NCI-H1417 (cell line): Measurements from ENCODE around the gene MOGAT1.

Source experiments
- DNase-seq, 3 experiments: peaks; one replicate each; lab custom pipeline; 2025; lab: John Stamatoyannopoulos, UW

Gene MOGAT1, protein sequence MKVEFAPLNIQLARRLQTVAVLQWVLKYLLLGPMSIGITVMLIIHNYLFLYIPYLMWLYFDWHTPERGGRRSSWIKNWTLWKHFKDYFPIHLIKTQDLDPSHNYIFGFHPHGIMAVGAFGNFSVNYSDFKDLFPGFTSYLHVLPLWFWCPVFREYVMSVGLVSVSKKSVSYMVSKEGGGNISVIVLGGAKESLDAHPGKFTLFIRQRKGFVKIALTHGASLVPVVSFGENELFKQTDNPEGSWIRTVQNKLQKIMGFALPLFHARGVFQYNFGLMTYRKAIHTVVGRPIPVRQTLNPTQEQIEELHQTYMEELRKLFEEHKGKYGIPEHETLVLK

DNA sequence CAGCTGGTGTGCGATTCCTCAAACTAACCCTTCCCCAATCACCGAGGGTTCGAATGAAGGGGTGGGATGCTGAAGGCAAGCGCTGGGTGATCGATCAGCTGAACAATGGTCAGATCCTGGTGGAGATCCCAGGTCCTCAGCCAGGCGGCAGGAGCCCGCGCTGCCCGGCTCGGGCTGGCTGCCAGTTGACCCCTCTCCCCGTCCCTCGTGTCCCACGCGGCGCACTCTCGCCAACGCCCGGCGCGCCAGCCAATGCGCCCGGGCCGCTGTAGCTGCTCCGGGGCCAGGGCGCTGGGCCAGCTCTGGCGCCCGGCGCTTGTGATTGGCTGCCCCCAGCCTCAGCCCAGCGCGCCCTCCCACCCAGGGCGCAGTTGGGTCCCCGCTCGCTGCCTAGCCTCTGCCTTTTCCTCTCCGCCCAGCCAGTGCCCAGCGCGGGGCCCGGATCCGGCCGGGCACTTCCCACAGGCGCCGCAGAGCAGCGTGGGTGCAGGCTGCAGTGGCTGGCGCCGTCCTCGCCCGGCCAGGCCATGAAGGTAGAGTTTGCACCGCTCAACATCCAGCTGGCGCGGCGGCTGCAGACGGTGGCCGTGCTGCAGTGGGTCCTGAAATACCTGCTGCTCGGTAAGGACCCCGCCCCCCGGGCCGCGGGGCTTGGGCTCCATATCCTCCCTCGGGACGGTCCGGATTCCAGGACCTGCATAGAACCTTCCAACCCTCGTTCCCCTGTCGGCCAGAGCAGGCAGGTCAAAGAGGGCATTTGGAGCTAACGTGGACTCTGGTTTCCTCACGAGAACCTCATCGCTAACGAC, at the start of gene MOGAT1:
Gene MOGAT1 (plus strand): TSS at position 400 of the 809 bp plus-strand sequence. CDS start 128 bp downstream, at position 528.
- DNase-seq, result peak in 2 of 3 experiments; percentile 30 to 34

DNA sequence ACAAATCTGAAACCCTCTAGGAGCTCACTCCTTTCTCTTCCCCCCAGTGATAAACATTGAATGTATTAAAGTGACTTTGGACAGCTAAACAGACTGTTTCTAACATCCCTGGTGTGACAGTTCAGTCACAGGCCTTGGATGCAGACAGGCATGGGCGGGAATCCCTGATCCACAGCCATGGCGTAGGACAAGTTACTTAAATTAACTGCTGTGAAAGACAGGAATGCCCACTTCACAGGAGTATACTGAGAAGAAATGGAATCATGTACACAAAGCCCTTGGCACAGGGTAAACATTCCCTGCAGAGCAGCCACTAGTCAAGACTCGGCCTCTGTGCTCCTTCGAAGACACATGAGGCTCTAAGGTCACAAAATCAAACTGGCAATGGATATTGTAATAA, 49.6 kb upstream of the MOGAT1 start:
- DNase-seq, result peak in 1 of 3 experiments; percentile 29

DNA sequence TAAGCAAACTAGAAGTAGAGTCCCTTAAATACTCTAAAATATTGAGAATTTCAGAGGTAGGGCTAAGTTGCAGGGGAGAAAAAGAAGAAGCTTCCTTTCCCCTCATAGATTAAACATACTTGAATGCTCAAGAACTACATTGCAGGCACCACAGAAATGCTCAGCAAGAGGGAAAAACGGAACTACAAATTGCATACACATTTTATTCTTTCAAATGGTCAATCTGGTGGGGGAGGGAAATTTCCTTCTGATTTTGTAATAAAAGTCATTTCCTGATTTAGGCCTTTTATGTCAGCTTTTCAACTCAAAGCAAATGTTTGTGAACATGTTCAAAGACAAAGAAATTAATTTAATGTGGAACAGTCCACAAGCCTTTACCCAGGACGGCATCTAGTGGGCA, 48.5 kb upstream of the MOGAT1 start:
- no peak for DNase-seq

DNA sequence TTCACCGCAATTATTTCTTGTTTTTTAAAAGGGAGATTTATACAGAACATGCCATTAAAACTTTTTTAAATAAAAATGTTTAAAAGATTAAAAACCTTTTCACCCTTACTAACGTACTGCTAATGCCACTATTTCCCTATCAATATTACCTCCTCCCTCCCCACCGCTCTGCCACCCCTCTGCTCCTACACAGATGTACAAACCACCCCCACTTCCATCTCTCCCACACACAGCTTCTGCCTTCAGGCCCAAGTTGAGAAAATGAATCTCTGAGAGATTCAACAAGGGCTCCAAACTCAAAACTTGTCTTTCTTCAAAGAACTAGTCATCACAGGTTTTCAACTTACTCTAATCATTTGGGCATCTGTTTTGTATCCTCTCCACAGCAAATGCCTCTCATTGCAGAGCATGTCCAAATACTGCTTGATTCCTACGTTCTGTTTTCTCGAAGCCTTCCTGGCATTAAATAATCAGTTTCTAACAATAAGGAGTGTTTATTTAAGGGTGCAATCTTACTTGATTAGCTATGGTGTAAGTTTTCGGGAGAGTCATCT, 47.6 kb upstream of the MOGAT1 start:
- DNase-seq, result no peak

DNA sequence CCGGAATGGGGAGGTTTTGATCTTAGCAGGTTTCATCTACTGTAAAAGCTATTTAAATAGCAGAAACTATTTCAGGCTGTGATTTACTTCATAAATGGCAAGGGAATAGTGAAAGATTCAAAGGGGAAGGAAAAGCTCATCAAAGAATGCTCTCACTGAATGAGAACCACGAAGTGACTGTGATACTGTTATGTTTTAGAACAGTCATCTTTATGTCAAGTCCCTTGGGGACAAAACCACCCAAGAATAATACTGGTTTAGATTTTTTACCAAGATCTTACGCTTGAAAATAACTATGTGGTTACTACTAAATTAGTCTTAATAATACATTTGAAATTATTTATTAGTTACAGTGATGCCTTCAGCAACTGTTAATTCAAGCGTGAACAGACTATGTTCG, 43.7 kb upstream of the MOGAT1 start:
- DNase-seq, result no peak

DNA sequence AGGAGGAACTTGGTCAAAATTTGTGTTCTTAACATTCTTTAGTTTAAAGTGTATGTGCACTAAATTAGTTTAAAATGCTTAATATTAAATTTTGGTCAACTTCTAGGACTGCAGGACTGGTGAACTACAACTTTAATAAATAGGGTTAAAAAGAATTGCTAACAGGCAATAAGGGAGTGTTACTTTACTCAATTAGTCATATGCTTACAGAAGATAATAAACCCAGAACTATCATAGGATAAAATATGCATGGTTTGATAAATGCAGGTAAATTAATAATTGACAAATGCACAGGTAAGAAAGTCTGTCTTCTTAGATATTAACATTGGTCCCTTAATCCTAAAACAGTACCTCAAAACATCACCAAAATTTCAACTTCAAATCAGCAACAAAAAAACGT, 36.2 kb upstream of the MOGAT1 start:
- no peak for DNase-seq

DNA sequence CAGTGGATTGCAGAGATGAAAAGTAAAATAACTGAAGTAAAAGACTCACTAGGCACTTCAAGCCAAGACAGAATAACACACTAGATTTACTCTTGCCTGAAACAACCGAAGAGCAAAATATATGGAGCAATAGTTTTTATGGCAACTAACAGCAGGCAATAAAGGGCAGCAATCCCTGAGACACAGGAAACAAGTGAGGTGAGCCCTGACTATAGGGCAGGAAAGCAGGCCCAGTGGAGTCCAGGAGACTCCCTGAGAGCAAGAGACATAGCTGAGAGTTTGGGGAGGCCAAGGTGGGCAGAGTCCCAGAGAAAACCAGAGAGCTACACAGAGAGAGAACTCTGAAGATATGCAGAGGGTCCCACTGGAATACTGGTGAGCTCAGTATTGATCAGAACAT, 34.4 kb upstream of the MOGAT1 start:
- DNase-seq, result no peak

DNA sequence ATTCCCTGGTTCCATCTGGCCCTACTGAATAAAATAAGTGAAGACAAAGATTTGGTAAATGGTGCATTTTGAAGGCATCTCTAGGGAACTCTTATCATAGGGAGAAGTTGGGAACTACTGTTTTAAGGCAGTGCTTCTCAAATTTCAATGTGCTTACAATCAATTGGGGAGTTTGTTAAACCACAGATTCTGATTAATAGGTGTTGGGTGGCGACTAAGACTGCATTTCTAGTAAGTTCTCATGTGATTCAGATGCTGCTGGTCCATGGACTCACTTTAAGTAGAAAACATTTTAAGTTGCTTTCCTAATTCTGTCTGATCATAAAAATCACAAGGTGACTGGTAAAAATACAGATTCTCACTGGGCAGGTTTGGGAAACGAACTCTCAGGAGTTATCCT, 30.1 kb upstream of the MOGAT1 start:
- DNase-seq, result no peak

DNA sequence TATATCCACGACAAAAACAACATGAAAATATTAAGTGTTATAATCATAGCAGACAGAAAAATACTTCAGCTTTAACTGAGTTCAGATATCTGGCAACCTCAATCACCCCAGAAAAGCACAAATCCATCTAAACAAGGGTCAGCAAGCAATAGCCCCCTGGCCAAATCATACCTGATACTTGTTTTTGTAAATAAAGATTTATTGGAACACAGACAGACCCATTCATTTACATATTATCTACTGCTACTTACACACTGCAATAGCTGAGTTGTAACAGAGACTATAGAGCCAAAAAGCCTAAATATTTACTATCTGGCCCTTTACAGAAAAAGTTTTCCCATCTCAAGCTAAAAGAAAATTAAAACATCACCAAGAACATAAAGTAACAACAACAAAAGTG, 28.3 kb upstream of the MOGAT1 start:
- no peak for DNase-seq

DNA sequence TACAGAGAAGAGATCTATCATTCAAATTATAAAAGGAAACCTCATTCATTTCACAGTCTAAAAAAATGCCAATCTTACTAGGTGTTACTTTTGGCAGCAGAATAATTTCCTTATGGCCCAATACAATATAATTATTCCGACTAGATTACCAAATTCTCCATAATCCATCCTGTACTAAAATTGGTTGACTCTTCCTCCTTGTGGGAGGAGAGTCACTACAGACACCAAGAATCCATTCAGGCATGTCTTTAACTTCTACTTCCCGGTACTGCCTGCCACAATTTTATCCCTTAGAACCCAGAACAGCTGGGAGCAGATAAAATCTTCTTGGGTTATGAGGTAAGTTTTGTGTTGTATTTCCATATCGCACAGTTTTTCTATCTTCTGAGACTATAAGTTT, 25.4 kb upstream of the MOGAT1 start:
- DNase-seq, result no peak

DNA sequence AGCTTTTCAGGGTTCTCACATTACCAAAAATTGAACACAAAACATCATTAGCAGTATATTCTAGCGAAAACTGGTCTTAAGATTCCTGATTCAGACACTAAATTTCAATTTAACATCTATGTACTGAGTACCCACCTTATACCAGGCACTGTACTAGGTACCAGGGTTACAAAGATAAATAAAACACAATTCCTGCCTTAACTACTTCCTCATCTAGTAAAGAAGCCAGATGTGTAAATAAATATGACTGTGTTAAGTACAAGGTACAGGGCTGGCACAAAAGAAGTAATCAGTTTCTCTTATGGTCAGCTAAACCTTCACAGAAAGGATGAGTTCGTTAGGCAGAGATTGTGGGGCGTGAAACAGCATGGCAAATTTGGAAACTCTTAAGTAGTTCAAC, 21.7 kb upstream of the MOGAT1 start:
- DNase-seq, result no peak

DNA sequence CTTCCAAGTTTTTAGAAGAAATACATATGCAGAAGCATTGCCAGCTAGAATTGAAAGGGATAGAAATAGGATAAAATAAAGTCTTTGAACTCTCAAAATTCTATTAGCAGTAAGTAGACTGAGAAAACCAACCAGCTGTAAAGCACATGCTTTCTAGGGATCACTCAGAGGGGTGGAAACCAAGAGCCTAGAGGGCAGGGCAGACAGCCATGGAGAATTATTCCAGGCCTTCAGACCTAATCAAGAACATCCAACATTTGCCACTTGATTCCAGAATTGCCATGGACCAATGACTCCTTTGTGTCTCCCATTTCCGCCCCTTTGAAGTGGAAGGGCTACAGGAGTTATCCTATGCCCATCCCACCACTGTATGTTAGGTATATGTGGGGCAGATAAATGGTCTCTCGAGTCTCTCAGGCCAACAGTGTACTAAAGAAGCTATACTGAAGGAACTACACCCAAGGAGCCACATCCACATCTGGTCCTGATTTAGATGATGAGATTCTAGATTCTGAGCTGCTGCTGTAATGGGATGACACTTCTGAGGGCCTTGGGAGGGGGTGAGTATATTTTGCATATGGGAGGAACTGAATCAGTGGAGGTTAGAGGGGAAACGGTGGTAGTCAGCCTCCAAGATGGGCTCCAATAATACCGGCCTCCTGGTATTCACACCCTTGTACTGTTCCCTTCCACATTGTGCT, 19.6 kb upstream of the MOGAT1 start:
- no peak for DNase-seq

DNA sequence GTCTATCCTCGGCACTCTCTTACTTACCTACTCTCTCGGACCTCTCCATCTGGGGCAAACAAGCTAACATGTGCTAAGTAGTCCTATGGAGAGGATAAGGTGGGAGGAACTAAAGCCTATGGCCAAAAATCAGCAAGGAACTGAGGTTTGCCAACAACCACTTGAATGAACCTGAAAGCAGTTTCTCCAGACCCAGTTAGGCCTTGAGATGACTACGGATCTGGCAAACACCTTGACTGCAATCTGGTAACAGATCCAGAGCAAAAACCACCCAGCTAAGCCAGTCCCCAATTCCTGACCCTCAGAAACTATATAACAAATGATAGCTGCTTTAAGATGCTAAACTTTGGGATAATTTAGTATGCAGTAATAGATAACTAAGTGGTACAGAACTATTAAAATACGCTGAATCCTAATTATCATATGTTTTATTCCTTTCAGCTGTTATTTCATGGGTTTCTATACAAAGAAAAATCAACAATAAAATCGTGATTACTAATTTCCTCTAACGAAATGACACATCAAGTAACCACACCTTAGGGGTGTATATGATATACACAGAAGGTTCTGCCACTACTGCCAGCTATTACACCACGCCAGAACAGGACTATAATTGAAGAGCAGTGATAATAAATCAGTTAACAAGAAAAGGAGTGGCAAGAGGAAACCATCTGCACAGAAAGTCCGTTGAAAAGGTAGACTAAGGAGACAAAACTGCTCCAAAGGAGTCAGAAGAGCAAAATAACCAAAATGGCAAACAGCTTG, 18.8 kb upstream of the MOGAT1 start:
- DNase-seq, result peak in 1 of 3 experiments; percentile 55

DNA sequence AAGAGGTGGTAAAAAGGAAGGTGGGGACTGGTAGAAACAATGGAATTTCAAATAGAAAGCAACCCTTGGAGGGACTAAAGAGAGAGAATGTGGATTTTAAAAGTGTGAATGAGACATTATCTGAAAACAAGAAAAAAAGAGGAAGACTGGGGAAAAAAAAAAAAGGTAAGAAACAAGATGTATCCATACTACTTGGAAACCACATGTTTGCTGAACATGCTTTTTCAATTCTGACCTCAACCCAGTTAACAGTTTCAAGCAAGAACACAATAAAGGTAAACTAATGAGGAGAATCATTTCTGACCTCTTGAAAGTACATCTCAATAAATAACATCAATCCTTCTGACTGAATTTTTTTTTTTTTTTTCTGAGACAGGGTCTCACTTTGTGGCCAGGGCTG, 18.2 kb upstream of the MOGAT1 start:
- DNase-seq, result no peak

DNA sequence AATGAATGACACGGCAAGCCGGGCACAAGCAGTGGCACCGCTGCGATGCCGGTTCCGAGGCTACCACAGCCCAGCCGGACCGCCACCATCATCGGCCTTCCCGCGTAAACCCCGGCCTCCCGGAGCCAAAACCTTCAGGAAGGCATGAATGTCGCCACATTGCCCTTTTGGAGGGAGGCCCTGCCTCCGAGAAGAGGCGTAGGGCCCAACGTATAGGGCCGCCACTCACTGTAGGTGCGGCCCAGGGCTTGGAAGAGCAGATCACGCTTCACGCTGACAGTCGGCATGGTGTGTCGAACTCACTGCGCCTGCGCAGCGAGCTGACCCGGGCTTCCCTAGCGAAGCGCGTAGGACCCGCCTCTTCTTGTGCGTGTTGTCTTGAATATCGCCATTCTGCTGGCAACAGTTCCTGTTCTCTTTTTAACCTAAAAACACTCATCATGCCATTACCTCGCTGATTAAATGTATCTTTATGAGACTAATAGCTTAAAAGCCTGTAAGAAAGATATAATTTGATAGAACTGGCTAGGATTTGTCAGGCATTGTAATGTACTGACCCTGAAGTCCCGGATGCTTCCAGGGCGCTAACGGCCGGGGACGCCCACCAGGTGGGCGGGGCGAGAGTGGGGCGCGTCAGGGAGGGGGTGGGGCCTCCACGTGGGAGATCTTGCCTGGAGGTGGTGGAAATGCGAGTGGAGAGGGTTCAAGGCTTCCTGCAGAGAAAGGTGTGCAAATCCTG, 15.5 kb upstream of the MOGAT1 start, which contains the start of gene FARSB:
Gene FARSB (minus strand): TSS at position 306 of the 739 bp plus-strand sequence. CDS start 19 bp downstream, at position 287.
- DNase-seq, result peak; percentile 95 to 100 (median 96)

DNA sequence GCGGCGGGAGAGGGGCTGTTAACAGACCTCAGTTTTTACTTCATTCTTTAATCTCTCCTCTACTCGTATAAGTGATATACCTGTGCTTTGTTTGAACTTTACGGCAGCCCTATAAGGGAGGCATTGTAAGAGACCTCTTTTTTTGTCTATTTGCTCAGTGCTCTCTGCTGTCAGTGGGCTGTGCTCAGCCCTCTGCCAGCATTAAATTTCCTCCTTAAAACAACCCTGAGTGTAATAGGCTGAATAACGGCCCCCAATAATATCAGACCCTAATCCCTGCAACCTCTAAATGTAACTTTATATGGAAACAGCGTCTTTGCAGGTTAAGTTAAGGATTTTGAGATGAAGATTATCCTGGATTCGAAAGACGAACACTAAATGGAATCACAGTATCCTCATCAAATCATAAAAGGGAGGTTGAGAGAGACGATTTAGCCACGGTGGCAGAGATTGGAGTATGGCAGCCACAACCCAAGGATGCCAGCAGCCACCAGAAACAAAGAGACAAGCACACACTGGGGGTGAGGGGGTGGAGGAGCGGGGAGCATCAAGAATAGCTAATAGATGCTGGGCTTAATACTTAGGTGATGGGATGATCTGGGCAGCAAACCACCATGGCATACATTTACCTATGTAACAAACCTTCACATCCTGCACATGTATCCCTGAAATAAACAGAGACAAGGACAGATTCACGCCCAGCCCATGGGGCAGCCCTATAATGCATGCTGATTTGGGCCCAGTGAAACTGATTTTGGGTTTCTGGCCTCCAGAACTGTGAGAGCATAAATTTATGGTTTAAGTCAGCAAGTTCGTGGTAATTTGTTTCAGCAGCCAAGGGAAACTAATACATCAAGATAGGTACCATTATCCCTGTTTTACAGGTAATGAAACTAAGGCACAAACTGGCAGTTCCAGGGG, 14.7 kb upstream of the MOGAT1 start:
- peak in 1 of 3 experiments; percentile 48 for DNase-seq

DNA sequence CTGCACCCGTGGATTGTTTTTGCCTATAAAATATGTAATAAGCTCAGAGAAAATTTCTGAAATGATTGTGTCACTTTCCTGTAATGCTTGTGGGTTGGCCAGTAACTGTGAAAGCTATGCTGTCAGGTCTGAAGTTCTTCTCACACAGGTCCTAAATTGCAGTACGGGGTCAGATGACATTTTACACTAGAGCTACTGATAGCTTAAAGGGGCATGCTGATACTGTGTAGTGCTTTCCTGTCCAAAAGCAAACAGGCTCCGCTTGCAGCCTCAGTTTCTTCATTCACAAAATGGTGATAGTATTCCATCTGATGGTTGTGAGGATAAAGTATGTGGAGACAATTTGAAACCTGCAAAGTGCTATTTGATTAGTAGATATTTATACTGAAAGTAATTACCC, 8.0 kb upstream of the MOGAT1 start:
- no peak for DNase-seq

DNA sequence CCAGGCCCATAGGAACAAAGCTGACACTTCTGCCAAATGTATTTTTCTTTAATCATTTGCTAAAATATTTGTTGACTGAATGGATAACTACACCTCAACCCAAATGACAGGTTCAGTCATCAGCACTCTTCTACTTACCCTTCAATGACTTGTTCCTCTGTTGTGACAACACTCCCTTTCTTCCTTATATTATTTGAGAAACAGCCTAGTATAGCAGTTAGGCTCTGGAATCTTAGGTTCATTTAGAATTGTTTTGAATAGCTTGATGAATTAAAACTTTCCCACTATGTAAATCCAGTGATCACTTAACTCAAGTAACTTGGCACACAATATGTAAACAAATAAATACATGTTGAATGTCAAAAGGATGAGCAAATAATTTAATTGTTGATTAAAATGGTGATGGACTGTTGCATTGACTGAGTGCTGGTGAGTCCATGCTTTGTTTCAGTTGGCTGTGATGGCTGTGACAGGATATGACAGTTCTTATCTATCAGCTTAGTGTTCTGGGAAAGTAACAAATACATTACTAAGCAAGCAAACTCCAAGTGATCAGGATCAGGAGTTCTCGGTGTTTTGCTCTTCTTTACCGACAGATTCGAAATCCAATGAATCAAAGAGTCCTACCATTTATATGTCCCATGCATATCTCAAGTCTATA, 2.8 kb upstream of the MOGAT1 start:
- no peak for DNase-seq

DNA sequence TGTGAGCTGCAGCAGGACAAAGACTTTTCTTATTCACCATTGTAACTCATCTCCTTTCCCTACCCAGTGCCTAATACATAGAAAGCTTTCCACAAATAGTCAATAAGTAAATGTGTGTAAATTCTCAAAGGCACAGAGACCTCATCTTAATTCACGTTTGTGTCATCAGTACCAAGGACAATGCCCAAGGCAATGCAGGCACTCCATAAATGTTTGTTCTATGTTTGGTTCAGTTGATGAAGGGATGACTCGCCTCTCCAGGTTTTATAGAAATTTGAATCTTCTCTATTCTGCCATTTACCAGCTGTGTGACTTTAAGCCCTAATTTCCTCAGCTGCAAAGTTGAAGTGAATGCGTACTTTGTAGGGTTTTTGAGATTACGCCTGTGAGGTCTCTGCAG, 2.1 kb upstream of the MOGAT1 start:
- DNase-seq, result no peak
